ENCODE results near the gene GPR150. TPM values are rescaled to one million over a fixed set of nuclear protein-coding genes. Genes with fewer than 3 reads are reported as not detected.

The GPR150 gene
- polyA plus RNA-seq, 1 of the 3 experiments (the other 2 are of a cell fraction): 0.07 TPM

DNA sequence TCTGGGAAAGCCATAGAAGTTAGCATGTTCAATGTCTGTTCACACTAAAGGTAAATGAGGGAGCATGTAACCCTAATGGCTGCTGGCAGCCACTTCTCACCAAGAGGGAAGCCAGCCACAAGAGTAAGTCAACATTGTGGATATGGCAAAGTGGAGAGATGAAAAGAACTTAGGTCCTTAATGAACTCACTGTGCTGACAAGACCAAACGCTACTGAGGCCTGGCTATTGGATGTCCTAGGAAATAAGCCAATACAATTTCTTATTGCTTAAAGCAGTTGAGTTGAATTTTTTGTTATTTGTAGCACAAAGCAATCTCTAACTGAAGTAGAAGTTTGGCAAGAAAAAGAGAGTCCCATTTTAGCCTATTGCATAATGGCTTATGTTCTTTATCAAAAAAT is 6.8 kb downstream of the GPR150 start:
- no peaks in the 10 kb centered on the region for H3K9me3 ChIP-seq
- no peaks in the 10 kb centered on the region for H3K36me3 ChIP-seq (replicated peaks in 1 of 2; ENCODE audit: control insufficient read depth in 1 of 2, insufficient read depth in 2 of 2, low read length in 1 of 2)
- WGBS (ENCODE audit: low lambda C conversion rate): 84% methylated on average over 1 of the region's 1 CpG
- no peaks in the 10 kb centered on the region for H4K20me1 ChIP-seq (ENCODE audit: insufficient read depth)
- ChIA-PET POLR2A (no interaction called here), CTCF (no interaction called here)
- TF ChIP-seq SIN3A (IDR thresholded peaks at IDR 0.05; ENCODE audit: borderline replicate concordance, low read depth, low read length): no peak
- TF ChIP-seq, protein P1, sequence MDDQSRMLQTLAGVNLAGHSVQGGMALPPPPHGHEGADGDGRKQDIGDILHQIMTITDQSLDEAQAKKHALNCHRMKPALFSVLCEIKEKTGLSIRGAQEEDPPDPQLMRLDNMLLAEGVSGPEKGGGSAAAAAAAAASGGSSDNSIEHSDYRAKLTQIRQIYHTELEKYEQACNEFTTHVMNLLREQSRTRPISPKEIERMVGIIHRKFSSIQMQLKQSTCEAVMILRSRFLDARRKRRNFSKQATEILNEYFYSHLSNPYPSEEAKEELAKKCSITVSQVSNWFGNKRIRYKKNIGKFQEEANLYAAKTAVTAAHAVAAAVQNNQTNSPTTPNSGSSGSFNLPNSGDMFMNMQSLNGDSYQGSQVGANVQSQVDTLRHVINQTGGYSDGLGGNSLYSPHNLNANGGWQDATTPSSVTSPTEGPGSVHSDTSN (IDR thresholded peaks at IDR 0.05): no peak
- TF ChIP-seq, protein P2, sequence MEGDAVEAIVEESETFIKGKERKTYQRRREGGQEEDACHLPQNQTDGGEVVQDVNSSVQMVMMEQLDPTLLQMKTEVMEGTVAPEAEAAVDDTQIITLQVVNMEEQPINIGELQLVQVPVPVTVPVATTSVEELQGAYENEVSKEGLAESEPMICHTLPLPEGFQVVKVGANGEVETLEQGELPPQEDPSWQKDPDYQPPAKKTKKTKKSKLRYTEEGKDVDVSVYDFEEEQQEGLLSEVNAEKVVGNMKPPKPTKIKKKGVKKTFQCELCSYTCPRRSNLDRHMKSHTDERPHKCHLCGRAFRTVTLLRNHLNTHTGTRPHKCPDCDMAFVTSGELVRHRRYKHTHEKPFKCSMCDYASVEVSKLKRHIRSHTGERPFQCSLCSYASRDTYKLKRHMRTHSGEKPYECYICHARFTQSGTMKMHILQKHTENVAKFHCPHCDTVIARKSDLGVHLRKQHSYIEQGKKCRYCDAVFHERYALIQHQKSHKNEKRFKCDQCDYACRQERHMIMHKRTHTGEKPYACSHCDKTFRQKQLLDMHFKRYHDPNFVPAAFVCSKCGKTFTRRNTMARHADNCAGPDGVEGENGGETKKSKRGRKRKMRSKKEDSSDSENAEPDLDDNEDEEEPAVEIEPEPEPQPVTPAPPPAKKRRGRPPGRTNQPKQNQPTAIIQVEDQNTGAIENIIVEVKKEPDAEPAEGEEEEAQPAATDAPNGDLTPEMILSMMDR (IDR thresholded peaks at IDR 0.05): no peak
- TF ChIP-seq FOSL2 (IDR thresholded peaks at IDR 0.05; ENCODE audit: borderline replicate concordance, low read depth): no peak
- TF ChIP-seq, protein P3, sequence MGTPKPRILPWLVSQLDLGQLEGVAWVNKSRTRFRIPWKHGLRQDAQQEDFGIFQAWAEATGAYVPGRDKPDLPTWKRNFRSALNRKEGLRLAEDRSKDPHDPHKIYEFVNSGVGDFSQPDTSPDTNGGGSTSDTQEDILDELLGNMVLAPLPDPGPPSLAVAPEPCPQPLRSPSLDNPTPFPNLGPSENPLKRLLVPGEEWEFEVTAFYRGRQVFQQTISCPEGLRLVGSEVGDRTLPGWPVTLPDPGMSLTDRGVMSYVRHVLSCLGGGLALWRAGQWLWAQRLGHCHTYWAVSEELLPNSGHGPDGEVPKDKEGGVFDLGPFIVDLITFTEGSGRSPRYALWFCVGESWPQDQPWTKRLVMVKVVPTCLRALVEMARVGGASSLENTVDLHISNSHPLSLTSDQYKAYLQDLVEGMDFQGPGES (IDR thresholded peaks at IDR 0.05; ENCODE audit: low read depth, low read length): no peak
- TF ChIP-seq CHD2 (IDR thresholded peaks at IDR 0.05; ENCODE audit: low read length, partially characterized antibody): no peak
- no peak for TF ChIP-seq FOXJ3 (CRISPR knock-in tag; IDR thresholded peaks at IDR 0.05)
- TF ChIP-seq REST (IDR thresholded peaks at IDR 0.05; ENCODE audit: low read depth, low read length): no peak
- no peak for TF ChIP-seq RAD21 (IDR thresholded peaks at IDR 0.05; ENCODE audit: low read length)
- no peak for TF ChIP-seq EZH2phosphoT487 (IDR thresholded peaks at IDR 0.05; ENCODE audit: borderline replicate concordance, low read depth)
- no peak for TF ChIP-seq JUND (IDR thresholded peaks at IDR 0.05)
- no peak for TF ChIP-seq MAX (IDR thresholded peaks at IDR 0.05; ENCODE audit: low read depth)
- TF ChIP-seq TAF1 (IDR thresholded peaks at IDR 0.05; ENCODE audit: borderline replicate concordance, low read depth, low read length): no peak
- TF ChIP-seq SMC3 (IDR thresholded peaks at IDR 0.05; ENCODE audit: low read depth, low read length): no peak
- TF ChIP-seq RXRA (IDR thresholded peaks at IDR 0.05; ENCODE audit: borderline replicate concordance, low read depth): no peak
- no peaks in the 10 kb centered on the region for H3K9me2 ChIP-seq
- H3K27me3 ChIP-seq (ENCODE audit: insufficient read depth): no peaks in the 10 kb centered on the region
- H3F3A ChIP-seq (replicated peaks; ENCODE audit: insufficient read depth): no peaks in the 10 kb centered on the region
- H3K4me2 ChIP-seq: no peak overlapping the region
- no peaks in the 10 kb centered on the region for H3K79me2 ChIP-seq (ENCODE audit: insufficient read depth)
- H3K4me1 ChIP-seq (ENCODE audit: control insufficient read depth in 1 of 2, insufficient read depth in 2 of 2, low read depth in 1 of 2, low read length in 1 of 2): peaks cover 0 to 5% of the 10 kb centered on the region in 2 experiments; a peak in 1 of 4 replicates
- H3K27ac ChIP-seq (ENCODE audit: low read depth in 2 of 2, low read length in 1 of 2): no peak overlapping the region
- no peak overlapping the region for H3K9ac ChIP-seq
- no peak overlapping the region for H3K4me3 ChIP-seq (ENCODE audit: low read depth in 2 of 2, low read length in 1 of 2)
- DNase-seq: no peak
- no peak overlapping the region for H2AFZ ChIP-seq (ENCODE audit: low read depth)
